BJ (cell line): ENCODE measurements around the gene LCN12. TPM values are rescaled to one million over a fixed set of nuclear protein-coding genes. Genes with fewer than 3 reads are reported as not detected.

ENCODE experiments used
- CTCF ChIA-PET: fragments of 350-600 bp; formaldehyde crosslinking; extraction: SDS; loops from one replicate; lab custom pipeline; 2021; ENCODE audit warnings: antibody characterized with exemption, inconsistent platforms; lab: Yijun Ruan, JAX
- POLR2A ChIA-PET: fragments of 300-600 bp; sonication (Branson Sonifier 250); formaldehyde crosslinking; extraction: SDS; loops from one replicate; lab custom pipeline; 2021; ENCODE audit warnings: antibody characterized with exemption; lab: Charles Lee
- DNase-seq: peaks from one replicate; pipeline ENCODE4 v3.0.0-alpha.2; 2011; ENCODE audit warnings: low read depth
- H3K27me3 ChIP-seq: 2 replicates; pipeline ENCODE4 v1.6.0; 2011; ENCODE audit warnings: low read length; ENCODE audit not compliant: control insufficient read depth, insufficient read depth
- H3K36me3 ChIP-seq: 2 replicates; pipeline ENCODE4 v1.5.1; 2011; ENCODE audit warnings: low read length; ENCODE audit not compliant: control insufficient read depth, insufficient read depth
- H3K4me3 ChIP-seq: 2 replicates; pipeline ENCODE4 v1.5.1; 2011; ENCODE audit warnings: low read depth, mild to moderate bottlenecking, control low read depth, low read length
- polyA plus RNA-seq: library from polyadenylated mRNA; depleted of rRNA; stranded (reverse); fragments of >200 nt; gene quantifications from 2 replicates; pipeline ENCODE4 v1.2.3, GENCODE V29; 2011
- TF ChIP-seq, protein P1 (sequence below): IDR thresholded peaks from 2 replicates; pipeline ENCODE4 v1.5.1; 2011; ENCODE audit warnings: low read depth, mild to moderate bottlenecking, control low read depth, inconsistent platforms, low read length, moderate library complexity; ENCODE audit not compliant: insufficient read depth

Gene LCN12
- polyA plus RNA-seq, 1 experiment, result 0.36 TPM

DNA sequence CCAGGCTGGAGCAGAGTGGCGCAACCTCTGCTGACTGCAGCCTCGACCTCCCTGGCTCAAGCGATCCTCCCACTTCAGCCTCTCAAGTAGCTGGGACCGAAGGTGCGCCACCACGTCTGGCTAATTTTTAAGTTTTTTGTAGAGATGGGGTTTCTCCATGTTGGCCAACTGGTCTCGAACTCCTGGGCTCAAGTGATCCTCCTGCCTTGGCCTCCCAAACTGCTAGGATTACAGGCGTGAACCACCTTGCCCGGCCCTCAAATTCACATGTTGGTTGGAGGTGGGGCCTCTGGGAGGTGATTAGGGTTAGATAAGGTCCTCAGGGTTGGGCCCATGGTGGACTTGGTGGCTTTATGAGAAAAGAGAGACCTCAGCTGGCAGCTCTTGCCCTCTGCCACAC is 10.1 kb downstream of the LCN12 start:
- CTCF ChIA-PET, result no interaction called here

DNA sequence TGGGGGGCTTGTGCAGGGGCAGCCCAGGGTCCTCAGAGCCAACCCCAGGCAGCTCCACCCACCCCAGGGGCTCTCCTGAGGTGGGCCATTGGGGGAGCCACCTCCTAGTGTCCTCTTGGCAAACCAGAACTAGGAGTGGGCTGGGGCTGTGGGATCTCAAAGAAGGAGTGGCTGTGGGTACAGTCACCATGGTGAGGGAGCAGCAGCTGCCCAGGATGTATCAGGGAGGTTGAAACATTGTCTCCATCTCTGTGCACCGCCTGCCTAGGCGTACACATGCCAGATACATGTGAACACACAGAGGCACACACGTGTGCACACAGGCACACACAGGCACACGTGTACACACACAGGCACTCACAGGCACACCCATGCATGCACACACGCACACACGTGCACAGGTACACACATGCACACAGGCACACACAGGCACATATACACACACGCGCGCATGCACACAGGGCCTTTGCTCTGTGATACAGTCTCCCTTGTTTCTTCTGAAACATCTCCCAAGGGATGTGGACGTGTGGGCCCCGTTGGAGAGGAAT is 10.7 kb downstream of the LCN12 start:
- CTCF ChIA-PET, result no interaction called here
- no peaks in the 10 kb centered on the region; the same call in 1 of the 2 replicates for H3K27me3 ChIP-seq
- H3K36me3 ChIP-seq, result no peaks in the 10 kb centered on the region
- POLR2A ChIA-PET, result interaction anchor here (0.6 kb wide), 1 partner anchor 121 kb away, joined by 3 read pairs; the partner anchor contains the start of gene AJM1
- no peak for DNase-seq
- TF ChIP-seq, protein P1, sequence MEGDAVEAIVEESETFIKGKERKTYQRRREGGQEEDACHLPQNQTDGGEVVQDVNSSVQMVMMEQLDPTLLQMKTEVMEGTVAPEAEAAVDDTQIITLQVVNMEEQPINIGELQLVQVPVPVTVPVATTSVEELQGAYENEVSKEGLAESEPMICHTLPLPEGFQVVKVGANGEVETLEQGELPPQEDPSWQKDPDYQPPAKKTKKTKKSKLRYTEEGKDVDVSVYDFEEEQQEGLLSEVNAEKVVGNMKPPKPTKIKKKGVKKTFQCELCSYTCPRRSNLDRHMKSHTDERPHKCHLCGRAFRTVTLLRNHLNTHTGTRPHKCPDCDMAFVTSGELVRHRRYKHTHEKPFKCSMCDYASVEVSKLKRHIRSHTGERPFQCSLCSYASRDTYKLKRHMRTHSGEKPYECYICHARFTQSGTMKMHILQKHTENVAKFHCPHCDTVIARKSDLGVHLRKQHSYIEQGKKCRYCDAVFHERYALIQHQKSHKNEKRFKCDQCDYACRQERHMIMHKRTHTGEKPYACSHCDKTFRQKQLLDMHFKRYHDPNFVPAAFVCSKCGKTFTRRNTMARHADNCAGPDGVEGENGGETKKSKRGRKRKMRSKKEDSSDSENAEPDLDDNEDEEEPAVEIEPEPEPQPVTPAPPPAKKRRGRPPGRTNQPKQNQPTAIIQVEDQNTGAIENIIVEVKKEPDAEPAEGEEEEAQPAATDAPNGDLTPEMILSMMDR, result no peak
- H3K4me3 ChIP-seq, result no peak overlapping the region

More for the DNA sequence above, 10.1 kb downstream of the LCN12 start:
- no peak for DNase-seq
- TF ChIP-seq, protein P1, result no peak
- Histone ChIP-seq H3K36me3 (no peaks in the 10 kb centered on the region), H3K4me3 (no peak overlapping the region), H3K27me3 (no peaks in the 10 kb centered on the region; the same call in 1 of the 2 replicates)
- POLR2A ChIA-PET, result interaction anchor here (0.6 kb wide), 1 partner anchor 120 kb away, joined by 3 read pairs; the partner anchor contains the start of gene AJM1

DNA sequence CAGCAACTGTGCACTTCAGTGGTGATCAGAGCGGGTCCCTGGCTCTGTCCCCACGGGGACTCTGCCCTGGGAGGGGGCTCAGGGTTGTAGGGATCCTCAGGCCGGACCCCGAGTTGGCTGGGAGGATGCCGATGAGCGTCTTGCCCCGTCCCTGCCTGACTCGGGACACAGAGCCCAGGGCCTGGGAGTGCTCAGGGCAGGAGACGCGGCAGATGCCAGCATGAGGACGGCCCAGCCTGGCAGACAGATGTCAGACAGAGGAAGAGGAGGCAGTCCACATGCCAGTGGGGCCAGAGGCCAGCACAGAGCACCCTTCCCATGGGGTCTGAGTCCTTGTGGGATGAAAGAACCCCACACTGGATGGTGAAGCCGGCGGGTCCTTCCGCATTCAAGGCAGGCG is 11.3 kb downstream of the LCN12 start:
- ChIA-PET POLR2A (no interaction called here), CTCF (no interaction called here)
- H3K36me3 ChIP-seq, result no peaks in the 10 kb centered on the region
- DNase-seq, result no peak
- H3K27me3 ChIP-seq, result no peaks in the 10 kb centered on the region; the same call in 1 of the 2 replicates
- TF ChIP-seq, protein P1, result no peak
- no peak overlapping the region for H3K4me3 ChIP-seq

DNA sequence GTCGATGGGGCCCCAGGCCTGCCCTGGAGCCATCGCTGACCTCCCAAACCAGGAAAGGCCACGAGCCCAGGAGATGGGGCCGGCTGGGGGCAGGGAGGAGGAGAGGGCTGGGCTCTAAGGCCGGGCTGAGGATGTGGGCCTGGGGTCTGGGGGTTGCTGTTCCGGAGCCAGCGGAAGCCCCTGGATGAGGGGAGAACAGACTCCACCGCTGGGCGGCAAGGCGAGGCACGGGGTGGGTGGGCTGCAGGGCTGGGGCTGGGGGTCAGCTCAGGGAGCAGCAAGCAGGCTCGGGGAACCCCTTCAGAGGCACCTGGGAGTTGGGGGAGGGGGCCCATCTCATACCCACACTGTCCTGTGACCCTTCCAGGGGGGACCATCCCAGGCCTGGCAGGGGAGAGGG is 11.7 kb downstream of the LCN12 start:
- DNase-seq, result no peak
- ChIA-PET POLR2A (no interaction called here), CTCF (interaction anchor here (1.3 kb wide), 1 partner anchor 16 kb away, joined by 4 read pairs; no protein-coding TSS in a partner anchor)
- H3K36me3 ChIP-seq, result no peaks in the 10 kb centered on the region
- no peaks in the 10 kb centered on the region; the same call in 1 of the 2 replicates for H3K27me3 ChIP-seq
- no peak overlapping the region for H3K4me3 ChIP-seq
- TF ChIP-seq, protein P1, result no peak

DNA sequence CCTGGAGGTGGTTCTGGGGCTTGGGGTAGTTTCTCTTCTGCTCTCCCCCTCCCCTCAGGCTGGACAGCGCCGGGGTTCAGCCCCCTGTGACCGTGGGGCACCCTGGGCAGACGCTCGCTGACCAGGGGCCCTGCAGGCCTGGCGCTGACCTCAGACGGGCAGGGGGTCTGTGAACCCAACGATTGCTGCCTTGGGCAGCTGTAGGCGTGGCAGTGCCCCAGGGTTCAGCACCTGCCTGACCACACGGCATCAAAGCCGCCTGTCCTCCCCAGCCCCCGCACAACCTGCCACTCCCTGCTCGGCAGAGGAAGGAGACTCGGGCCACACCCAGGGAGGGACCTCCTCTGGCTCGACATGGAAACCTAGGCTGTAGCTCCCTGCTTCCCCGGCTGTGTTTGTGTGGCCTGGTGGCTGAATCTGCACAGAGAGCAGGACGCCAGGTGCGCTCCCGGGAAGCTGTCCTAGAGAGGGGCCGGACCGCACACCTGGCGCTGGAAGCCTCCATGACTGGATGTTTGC is 12.2 kb downstream of the LCN12 start:
- TF ChIP-seq, protein P1, result no peak
- Histone ChIP-seq H3K27me3 (no peaks in the 10 kb centered on the region; the same call in 1 of the 2 replicates), H3K36me3 (no peaks in the 10 kb centered on the region), H3K4me3 (no peak overlapping the region)
- ChIA-PET POLR2A (no interaction called here), CTCF (interaction anchor here (1.3 kb wide), 1 partner anchor 16 kb away, joined by 4 read pairs; no protein-coding TSS in a partner anchor)
- DNase-seq, result no peak
